OCI-LY1 (cell line): ENCODE results near the gene CEP85L.

Source experiments
- H2AFZ ChIP-seq: fragments of 200-600 bp; sonication (generic), shearing (Covaris generic); 2 replicates; pipeline ENCODE4 v1.6.0; 2014; ENCODE audit warnings: antibody characterized with exemption, mild to moderate bottlenecking, low read length
- H3F3A ChIP-seq: fragments of 200-600 bp; sonication (generic), shearing (Covaris generic); 2 replicates; pipeline ENCODE4 v1.6.0; 2014; ENCODE audit warnings: mild to moderate bottlenecking, antibody characterized with exemption, low read length, moderate library complexity; ENCODE audit not compliant: insufficient read depth
- H3K27ac ChIP-seq: fragments of 200-600 bp; sonication (generic); 2 replicates; pipeline ENCODE4 v1.5.1; 2014; ENCODE audit warnings: low read length, mixed run types, mild to moderate bottlenecking, low read depth; ENCODE audit not compliant: poor library complexity, severe bottlenecking
- H3K27me3 ChIP-seq: fragments of 200-600 bp; sonication (generic); 2 replicates; pipeline ENCODE4 v1.6.0; 2014; ENCODE audit warnings: antibody characterized with exemption, mild to moderate bottlenecking, low read length, moderate library complexity; ENCODE audit not compliant: insufficient read depth
- H3K36me3 ChIP-seq: fragments of 200-600 bp; sonication (generic); 2 replicates; pipeline ENCODE4 v1.6.1; 2014; ENCODE audit warnings: mild to moderate bottlenecking, antibody characterized with exemption, low read length, moderate library complexity, mixed read lengths; ENCODE audit not compliant: insufficient read depth
- H3K4me1 ChIP-seq: fragments of 200-600 bp; sonication (generic); 2 replicates; pipeline ENCODE4 v1.5.1; 2014; ENCODE audit warnings: mild to moderate bottlenecking, low read length, moderate library complexity; ENCODE audit not compliant: insufficient read depth, severe bottlenecking
- H3K4me2 ChIP-seq: fragments of 200-600 bp; sonication (generic), shearing (Covaris generic); 2 replicates; pipeline ENCODE4 v1.6.1; 2014; ENCODE audit warnings: low read length
- H3K4me3 ChIP-seq: fragments of 200-600 bp; sonication (generic); 2 replicates; pipeline ENCODE4 v1.5.1; 2014; ENCODE audit warnings: low read length, low read depth, mild to moderate bottlenecking, mixed read lengths; ENCODE audit not compliant: poor library complexity, severe bottlenecking
- H3K79me2 ChIP-seq: fragments of 200-600 bp; shearing (Covaris generic); 2 replicates; pipeline ENCODE4 v1.6.1; 2016; ENCODE audit warnings: mixed run types, low read length, mixed read lengths; ENCODE audit not compliant: insufficient read depth
- H3K9ac ChIP-seq: fragments of 200-600 bp; sonication (generic), shearing (Covaris generic); 2 replicates; pipeline ENCODE4 v1.6.1; 2014; ENCODE audit warnings: mild to moderate bottlenecking, low read length, mixed read lengths
- H3K9me2 ChIP-seq: fragments of 200-600 bp; sonication (generic), shearing (Covaris generic); 2 replicates; pipeline ENCODE4 v1.6.1; 2014; ENCODE audit warnings: low read depth, mild to moderate bottlenecking, low read length, mixed read lengths
- H3K9me3 ChIP-seq: fragments of 200-600 bp; shearing (Covaris generic); 2 replicates; pipeline ENCODE4 v1.6.1; 2014; ENCODE audit warnings: low read length, mixed read lengths
- H4K20me1 ChIP-seq: fragments of 200-600 bp; sonication (generic), shearing (Covaris generic); 2 replicates; pipeline ENCODE4 v1.6.0; 2016; ENCODE audit warnings: mild to moderate bottlenecking, low read length; ENCODE audit not compliant: insufficient read depth
- CTCF ChIP-seq: fragments of 200-600 bp; sonication (generic), shearing (Covaris generic); IDR thresholded peaks from 2 replicates; pipeline ENCODE4 v1.5.1; 2017; ENCODE audit warnings: mild to moderate bottlenecking, antibody characterized with exemption, low read length, moderate library complexity, mixed read lengths
- EZH2 ChIP-seq: fragments of 200-600 bp; sonication (generic), shearing (Covaris generic); IDR thresholded peaks from 2 replicates; pipeline ENCODE4 v1.8.0; 2017; ENCODE audit warnings: borderline replicate concordance, mixed run types, mild to moderate bottlenecking, antibody characterized with exemption, low read length, moderate library complexity, mixed read lengths

The CEP85L gene

GRCh38 chr6:118627724-118628123 is 23.7 kb downstream of the CEP85L start:
- no peaks in the 10 kb centered on the region for H3F3A ChIP-seq
- no peak overlapping the region for H3K27ac ChIP-seq
- H3K4me1 ChIP-seq, result no peaks in the 10 kb centered on the region
- H3K27me3 ChIP-seq, result no peaks in the 10 kb centered on the region
- H3K79me2 ChIP-seq, result no peaks in the 10 kb centered on the region
- no peaks in the 10 kb centered on the region for H4K20me1 ChIP-seq
- no peak overlapping the region for H3K4me3 ChIP-seq
- H3K36me3 ChIP-seq, result peaks cover 14% of the 10 kb centered on the region; the same call in 1 of the 2 replicates
- TF ChIP-seq CTCF, result no peak
- TF ChIP-seq EZH2, result no peak
- no peaks in the 10 kb centered on the region for H3K9me2 ChIP-seq
- H2AFZ ChIP-seq, result no peak overlapping the region
- no peak overlapping the region for H3K9ac ChIP-seq
- peaks cover 3% of the 10 kb centered on the region; the same call in 1 of the 2 replicates for H3K9me3 ChIP-seq
- no peak overlapping the region for H3K4me2 ChIP-seq

GRCh38 chr6:118625833-118626232 is 25.6 kb downstream of the CEP85L start:
- Histone ChIP-seq H3K4me3 (no peak overlapping the region), H3K4me1 (no peaks in the 10 kb centered on the region), H3K9me2 (no peaks in the 10 kb centered on the region), H3K27me3 (no peaks in the 10 kb centered on the region), H3K9me3 (peaks cover 3% of the 10 kb centered on the region; the same call in 1 of the 2 replicates), H3K79me2 (no peaks in the 10 kb centered on the region), H3K9ac (no peak overlapping the region), H3K36me3 (peaks cover 9% of the 10 kb centered on the region; the same call in 1 of the 2 replicates), H4K20me1 (no peaks in the 10 kb centered on the region), H2AFZ (no peak overlapping the region), H3K27ac (no peak overlapping the region), H3K4me2 (no peak overlapping the region), H3F3A (no peaks in the 10 kb centered on the region)
- no peak for TF ChIP-seq EZH2
- no peak for TF ChIP-seq CTCF

GRCh38 chr6:118621799-118622470 is 29.5 kb downstream of the CEP85L start:
- H3K4me1 ChIP-seq, result no peaks in the 10 kb centered on the region
- H3K27ac ChIP-seq, result no peak overlapping the region
- no peaks in the 10 kb centered on the region for H3K9me2 ChIP-seq
- H3K4me3 ChIP-seq, result no peak overlapping the region
- H3K9ac ChIP-seq, result no peak overlapping the region
- no peaks in the 10 kb centered on the region for H3K36me3 ChIP-seq
- no peaks in the 10 kb centered on the region for H4K20me1 ChIP-seq
- no peak for TF ChIP-seq EZH2
- TF ChIP-seq CTCF, result no peak
- no peak overlapping the region for H2AFZ ChIP-seq
- H3K4me2 ChIP-seq, result no peak overlapping the region
- no peaks in the 10 kb centered on the region for H3K79me2 ChIP-seq
- H3F3A ChIP-seq, result no peaks in the 10 kb centered on the region
- H3K9me3 ChIP-seq, result peaks cover 3% of the 10 kb centered on the region; the same call in 1 of the 2 replicates
- H3K27me3 ChIP-seq, result no peaks in the 10 kb centered on the region
